Ishikawa (cell line): ENCODE data around the gene SCFD2.

Source experiments
- CEBPB ChIP-seq: IDR thresholded peaks from 2 replicates; pipeline ENCODE4 v1.6.1; 2012
- CREB1 ChIP-seq: IDR thresholded peaks from 2 replicates; pipeline ENCODE4 v1.6.1; 2012; ENCODE audit warnings: low read depth
- EGR1 ChIP-seq: IDR thresholded peaks from 2 replicates; pipeline ENCODE4 v1.6.1; 2012
- EP300 ChIP-seq: IDR thresholded peaks from 2 replicates; pipeline ENCODE4 v1.6.1; 2012; ENCODE audit warnings: borderline replicate concordance
- FOXM1 ChIP-seq: IDR thresholded peaks from 2 replicates; pipeline ENCODE4 v1.6.1; 2012; ENCODE audit warnings: low read depth, borderline replicate concordance
- MAX ChIP-seq: IDR thresholded peaks from 2 replicates; pipeline ENCODE4 v1.6.1; 2012
- NFIC ChIP-seq: IDR thresholded peaks from 2 replicates; pipeline ENCODE4 v1.6.1; 2012
- RAD21 ChIP-seq: IDR thresholded peaks from 2 replicates; pipeline ENCODE4 v1.6.1; 2012; ENCODE audit warnings: low read depth
- REST ChIP-seq: IDR thresholded peaks from 2 replicates; pipeline ENCODE4 v1.6.1; 2012; ENCODE audit warnings: low read depth, mild to moderate bottlenecking
- TAF1 ChIP-seq: IDR thresholded peaks from 2 replicates; pipeline ENCODE4 v1.6.1; 2012; ENCODE audit warnings: low read depth, mild to moderate bottlenecking
- TCF12 ChIP-seq: IDR thresholded peaks from 2 replicates; pipeline ENCODE4 v1.6.1; 2012; ENCODE audit warnings: low read depth
- TEAD4 ChIP-seq: IDR thresholded peaks from 2 replicates; pipeline ENCODE4 v1.6.1; 2012
- USF1 ChIP-seq: IDR thresholded peaks from 2 replicates; pipeline ENCODE4 v1.6.1; 2012
- YY1 ChIP-seq: IDR thresholded peaks from 2 replicates; pipeline ENCODE4 v1.6.1; 2012; ENCODE audit warnings: low read depth
- ZBTB7A ChIP-seq: IDR thresholded peaks from 2 replicates; pipeline ENCODE4 v1.6.1; 2012; ENCODE audit warnings: low read depth

SCFD2 gene

GRCh38 chr4:53009824-53010223, 356.0 kb downstream of the SCFD2 start:
- TF ChIP-seq MAX (no peak), TEAD4 (no peak), EP300 (no peak), CEBPB (no peak), FOXM1 (no peak), TAF1 (no peak), EGR1 (no peak), CREB1 (no peak), USF1 (no peak), ZBTB7A (no peak)

GRCh38 chr4:53007024-53007423, 358.8 kb downstream of the SCFD2 start:
- TF ChIP-seq CREB1 = no peak
- TF ChIP-seq MAX = no peak
- TF ChIP-seq RAD21 = no peak
- no peak for TF ChIP-seq USF1

GRCh38 chr4:53005808-53006207, 360.1 kb downstream of the SCFD2 start:
- TF ChIP-seq USF1 (no peak), ZBTB7A (no peak), TAF1 (no peak), CEBPB (no peak), TCF12 (no peak), RAD21 (no peak), NFIC (no peak), REST (no peak), CREB1 (no peak), EGR1 (no peak), MAX (no peak), EP300 (no peak), FOXM1 (no peak), TEAD4 (no peak), YY1 (no peak)

- TF ChIP-seq REST = no peak
- no peak for TF ChIP-seq RAD21
- TF ChIP-seq ZBTB7A = no peak
- TF ChIP-seq TAF1 = no peak
- no peak for TF ChIP-seq EGR1
- TF ChIP-seq FOXM1 = no peak
- TF ChIP-seq EP300 = no peak
- no peak for TF ChIP-seq CREB1
- TF ChIP-seq MAX = no peak
- TF ChIP-seq YY1 = no peak
- no peak for TF ChIP-seq TEAD4
- no peak for TF ChIP-seq CEBPB
- no peak for TF ChIP-seq TCF12
- no peak for TF ChIP-seq USF1
- no peak for TF ChIP-seq NFIC
Measured at GRCh38 chr4:53005149-53005546, 360.7 kb downstream of the SCFD2 start.

- TF ChIP-seq NFIC = no peak
- no peak for TF ChIP-seq ZBTB7A
- TF ChIP-seq MAX = no peak
- no peak for TF ChIP-seq CREB1
- no peak for TF ChIP-seq TCF12
- no peak for TF ChIP-seq CEBPB
- no peak for TF ChIP-seq TAF1
- no peak for TF ChIP-seq USF1
- no peak for TF ChIP-seq FOXM1
- no peak for TF ChIP-seq YY1
- no peak for TF ChIP-seq REST
- TF ChIP-seq EP300 = no peak
- no peak for TF ChIP-seq TEAD4
- TF ChIP-seq RAD21 = no peak
- no peak for TF ChIP-seq EGR1
Measured at GRCh38 chr4:53004497-53005148, 361.2 kb downstream of the SCFD2 start.
